CD4-positive, alpha-beta T cell treated with Interferon alpha-2 for 1 hour (primary cell): ENCODE measurements around the gene AKAP17A.
"Not testable (repeated sequence)": the region's sequence is repeated elsewhere in the genome, so short reads cannot be mapped to it uniquely, and the experiment has no call there.

Source experiments
- DNase-seq, 2 donors: peaks; one replicate each; pipeline ENCODE4 v3.0.0-alpha.2; 2020 to 2022

The AKAP17A gene

DNA sequence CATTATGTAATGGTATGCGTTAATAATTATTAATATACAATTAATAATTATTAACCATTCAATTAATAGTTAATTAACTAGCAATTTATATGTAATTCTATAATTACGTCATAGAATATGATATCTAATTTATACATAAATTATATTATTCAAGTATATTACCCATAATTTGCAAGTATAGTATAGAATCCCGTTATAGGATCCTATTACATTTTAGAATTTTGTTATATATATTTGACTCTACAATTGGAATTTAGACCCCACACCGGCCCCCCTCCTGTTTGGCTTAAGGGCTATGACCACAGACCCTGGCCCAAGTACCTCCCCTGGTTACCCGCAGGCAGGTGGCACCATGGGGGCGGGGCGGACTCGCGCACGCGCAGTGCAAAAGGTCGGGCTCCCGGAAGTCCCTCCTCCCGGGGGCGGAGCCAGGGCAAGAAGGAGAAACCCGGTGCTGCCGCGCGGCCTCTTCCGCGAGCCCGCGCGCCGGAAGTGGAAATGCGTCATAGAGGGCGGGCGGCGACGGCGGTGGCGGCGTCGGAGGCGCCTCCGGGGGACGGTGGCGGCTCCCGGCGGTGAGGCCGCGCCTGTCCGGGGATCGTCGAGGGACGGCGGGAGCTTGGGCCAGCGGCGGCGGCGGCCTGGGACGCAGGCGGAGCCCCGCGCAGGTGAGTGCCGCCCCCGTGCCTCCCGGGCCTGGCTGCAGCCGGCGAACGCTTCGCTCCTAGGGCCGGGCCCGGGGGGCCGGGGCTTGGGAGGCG, at the start of gene AKAP17A:
AKAP17A (plus strand) TSS at position 503 of the 761 bp plus-strand sequence. CDS start 1,859 bp downstream, outside the sequence.
- DNase-seq = peak; percentile 97 to 98

DNA sequence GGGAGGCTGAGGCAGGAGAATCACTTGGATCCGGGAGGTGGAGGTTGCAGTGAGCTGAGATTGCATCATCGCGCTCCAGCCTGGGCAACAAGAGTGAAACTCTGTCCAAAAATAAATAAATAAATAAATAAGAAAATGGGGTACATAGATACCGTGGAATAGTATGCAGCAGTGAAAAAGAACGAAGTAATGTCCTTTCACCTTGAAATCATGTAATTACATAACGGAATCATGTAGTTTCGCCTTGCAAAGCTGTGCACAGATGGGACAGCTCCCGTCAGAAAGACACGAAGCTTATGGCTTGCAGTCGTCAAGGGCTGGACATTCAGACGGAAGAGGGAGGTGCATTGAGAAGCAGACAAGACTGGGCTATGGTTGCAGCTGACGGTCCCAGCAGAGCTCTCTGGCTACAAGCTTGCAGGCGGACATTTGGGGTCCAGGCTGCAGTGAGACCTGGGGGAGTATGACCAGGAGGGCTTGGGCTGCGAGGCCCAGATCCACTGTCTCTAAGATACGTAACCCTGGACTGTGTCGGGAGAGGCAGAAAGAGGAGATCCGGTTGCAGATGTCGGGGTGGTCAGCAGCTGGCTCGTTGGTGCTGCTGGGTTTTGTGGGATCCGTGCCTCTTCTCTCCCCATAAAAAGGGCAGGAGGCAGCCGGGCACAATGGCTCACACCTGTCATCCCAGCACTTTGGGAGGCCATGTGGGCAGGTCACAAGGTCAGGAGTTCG, 48.2 kb upstream of the AKAP17A start:
- DNase-seq = no peak

DNA sequence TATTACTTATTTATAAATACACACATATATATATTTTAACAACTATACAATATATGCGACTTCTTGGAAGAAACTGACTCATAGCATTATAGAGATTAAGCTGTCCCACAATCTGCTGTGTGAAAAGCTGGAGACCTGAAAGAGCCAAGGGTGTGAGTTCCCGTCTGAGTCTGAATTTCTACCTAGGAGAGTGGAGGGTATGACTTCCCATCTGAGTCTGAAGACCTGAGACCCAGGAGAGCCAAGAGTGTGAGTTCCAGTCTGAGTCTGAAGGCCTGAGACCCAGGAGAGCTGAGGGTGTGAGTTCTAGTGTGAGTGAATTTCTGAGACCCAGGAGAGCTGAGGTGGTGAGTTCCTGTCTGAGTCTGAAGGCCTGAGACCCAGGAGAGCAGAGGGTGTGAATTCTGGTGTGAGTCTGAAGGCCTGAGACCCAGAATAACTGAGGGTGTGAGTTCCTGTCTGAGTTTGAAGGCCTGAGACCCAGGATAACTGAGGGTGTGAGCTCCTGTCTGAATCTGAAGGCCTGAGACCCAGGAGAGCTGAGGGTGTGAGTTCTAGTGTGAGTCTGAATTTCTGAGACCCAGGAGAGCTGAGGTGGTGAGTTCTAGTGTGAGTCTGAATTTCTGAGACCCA, 45.5 kb upstream of the AKAP17A start:
- DNase-seq = no peak

DNA sequence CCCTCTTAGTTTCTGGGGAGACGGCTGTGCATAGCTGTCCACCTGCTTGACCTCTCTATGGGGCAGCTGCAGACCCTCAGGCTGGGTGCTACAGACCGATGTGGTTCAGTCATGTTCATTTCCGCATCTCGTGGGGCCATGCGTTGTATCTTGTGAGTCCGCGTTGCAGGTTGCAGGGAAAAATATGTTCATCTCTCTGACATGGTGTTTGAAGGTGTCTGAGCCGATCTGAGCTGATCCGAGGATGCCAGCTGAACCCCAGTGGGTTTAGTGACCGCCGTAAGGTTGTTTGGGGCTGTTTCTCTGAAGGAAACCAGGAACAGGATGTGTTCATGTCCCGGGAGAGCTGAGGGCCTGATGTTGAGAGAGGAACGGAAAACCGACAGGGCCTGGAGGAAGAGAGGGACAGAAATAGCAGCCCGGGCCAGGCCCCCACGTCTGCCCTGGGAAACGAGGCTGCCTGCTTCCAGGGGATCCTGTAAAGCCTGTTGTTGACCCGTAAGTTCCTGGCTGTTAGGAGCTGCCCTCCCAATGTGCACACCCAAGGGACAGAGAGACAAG, 44.6 kb upstream of the AKAP17A start:
- no peak for DNase-seq

GRCh38 chrX:1551959-1552546, 39.4 kb upstream of the AKAP17A start:
- no peak for DNase-seq

DNA sequence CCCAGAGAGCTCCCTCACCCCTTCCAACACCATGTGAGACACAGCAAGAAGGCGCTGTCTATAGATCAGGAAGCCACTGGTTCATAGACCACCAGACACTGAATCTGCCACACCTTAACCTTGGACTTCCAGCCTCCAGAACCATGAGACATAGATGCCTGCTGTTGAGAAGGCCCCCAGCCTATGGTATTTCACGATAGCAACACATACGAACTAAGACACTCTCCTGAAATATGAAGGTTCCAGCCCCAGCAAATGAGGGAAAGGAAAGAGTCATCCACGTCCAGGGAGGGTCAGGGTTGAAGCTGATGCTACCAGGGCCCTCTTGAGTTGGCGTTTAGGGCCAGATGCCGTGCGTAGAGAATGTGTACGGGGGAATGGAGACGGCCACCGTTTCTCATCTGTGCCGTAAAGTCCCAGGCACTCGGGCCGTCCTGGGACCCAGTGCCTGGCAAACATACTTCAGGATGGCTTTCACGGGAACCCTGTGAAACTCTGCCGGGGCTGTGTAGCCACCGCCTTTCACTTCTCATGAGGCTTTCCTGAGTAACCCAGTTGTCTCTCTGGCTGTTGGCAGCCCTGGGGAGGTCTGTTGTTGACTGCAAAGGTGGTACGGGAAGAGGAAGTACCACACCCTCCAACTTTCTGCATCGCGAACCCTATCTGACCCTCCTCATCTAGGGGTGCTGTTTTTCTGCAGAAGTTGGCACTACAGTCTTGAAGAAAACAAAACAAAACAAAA, 36.8 kb upstream of the AKAP17A start:
- DNase-seq = peak; percentile 81 to 83

GRCh38 chrX:1555370-1555769, 36.0 kb upstream of the AKAP17A start:
- DNase-seq = no peak

- DNase-seq = not testable (repeated sequence)
Measured at GRCh38 chrX:1557442-1557841, 34.0 kb upstream of the AKAP17A start.

GRCh38 chrX:1558761-1559468, 32.5 kb upstream of the AKAP17A start:
- DNase-seq = no peak

GRCh38 chrX:1561164-1561563, 30.2 kb upstream of the AKAP17A start:
- no peak for DNase-seq

DNA sequence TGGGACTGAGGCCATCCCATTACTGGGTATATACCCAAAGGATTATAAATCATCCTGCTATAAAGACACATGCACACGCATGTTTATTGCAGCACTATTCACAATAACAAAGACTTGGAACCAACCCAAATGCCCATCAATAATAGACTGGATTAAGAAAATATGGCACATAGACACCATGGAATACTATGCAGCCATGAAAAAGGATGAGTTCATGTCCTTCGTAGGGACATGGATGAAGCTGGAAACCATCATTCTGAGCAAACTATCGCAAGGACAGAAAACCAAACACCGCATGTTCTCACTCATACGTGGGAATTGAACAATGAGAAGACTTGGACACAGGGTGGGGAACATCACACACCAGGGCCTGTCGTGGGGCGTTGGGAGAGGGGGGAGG, 27.3 kb upstream of the AKAP17A start:
- not testable (repeated sequence) for DNase-seq

DNA sequence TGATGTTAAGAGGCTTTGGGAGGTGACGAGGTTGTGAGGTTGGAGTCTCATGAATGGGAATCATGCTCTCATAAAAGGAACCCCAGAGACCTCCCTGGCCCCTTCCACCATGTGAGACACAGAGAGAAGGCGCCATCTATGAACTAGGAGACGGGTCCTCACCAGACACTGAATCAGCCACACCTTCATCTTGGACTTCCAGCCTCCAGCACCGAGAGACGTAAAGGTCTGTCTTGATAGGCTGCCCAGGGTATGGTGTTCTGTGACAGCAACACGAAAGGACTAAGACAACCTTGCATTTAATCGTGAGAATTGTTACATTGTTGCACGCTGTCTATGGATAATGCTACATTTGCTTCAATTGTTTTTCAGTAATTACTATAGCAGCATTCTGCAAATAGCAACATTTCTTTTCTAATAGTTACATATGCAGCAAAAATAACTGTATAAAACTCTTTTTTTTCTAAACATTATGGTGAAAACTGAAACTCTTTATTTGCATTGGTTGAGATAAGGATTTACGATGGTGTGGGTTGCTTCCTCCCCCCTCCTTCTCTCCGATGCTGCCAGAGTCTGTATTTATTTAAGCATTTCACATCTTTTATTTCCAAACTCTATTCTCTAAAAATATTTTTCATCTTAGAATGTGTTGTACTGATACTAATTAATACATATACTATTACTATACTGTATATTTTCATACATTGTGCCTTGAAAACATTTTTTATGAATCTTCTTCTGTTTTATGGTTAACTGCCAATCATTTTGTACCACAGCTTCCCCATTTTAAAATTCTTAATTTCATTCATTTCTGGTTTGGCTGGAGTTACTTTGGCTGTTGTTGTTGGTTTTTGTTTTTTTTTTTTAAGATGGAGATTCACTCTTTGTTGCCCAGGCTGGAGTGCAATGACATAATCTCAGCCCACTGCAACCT, 26.4 kb upstream of the AKAP17A start:
- DNase-seq = no peak

DNA sequence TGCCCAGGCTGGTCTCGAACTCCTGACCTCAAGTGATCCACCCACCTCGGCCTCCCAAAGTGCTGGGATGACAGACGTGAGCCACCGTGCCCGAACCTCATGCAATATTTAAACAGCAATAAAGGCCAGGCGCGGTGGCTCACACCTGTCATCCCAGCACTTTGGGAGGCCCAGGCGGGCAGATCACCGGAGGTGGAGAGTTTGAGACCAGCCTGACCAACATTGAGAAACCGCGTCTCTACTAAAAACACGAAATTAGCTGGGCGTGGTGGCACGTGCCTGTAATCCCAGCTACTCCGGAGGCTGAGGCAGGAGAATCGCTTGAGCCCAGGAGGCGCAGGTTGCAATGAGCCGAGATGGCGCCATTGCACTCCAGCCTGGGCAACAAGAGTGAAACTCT, 17.2 kb upstream of the AKAP17A start:
- DNase-seq = not testable (repeated sequence)

DNA sequence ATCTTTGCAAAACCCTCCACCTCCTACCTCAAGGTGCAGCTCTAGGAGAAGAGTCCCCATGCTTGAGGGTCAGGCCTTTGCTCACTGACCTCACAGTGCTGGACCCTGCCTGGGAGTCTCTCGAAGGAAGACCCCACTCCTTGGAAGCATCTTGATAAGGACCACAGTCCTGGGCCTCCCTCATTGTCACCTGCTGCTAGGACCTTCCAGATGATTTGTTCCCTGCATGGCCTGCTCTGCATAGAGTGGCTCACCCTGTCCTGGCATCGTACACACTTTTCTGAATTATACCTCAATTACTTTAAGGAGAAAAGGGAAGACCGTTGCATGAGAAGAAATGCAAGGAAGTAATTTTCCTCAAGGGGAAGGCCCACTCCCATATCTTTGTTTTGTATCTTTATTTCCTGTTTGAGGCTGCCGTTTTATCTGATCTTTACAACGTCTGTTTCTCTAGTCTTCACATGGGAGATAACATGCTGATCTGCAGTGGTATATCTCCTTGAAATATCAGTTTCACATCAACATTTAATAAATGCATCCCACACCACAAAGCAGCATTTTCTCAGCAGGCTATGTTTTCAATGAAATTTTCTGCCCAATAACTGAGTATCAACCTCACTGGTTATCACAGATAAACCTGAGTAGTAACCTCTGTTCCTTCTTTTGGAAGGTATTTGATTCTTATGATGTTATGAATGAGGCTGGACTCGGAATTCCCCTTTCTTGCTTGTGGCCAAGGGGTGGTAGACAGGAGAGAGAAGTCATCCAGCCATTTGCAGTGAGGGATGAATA, 15.0 kb upstream of the AKAP17A start:
- peak in 1 of 2 donors; percentile 51 for DNase-seq

GRCh38 chrX:1577845-1578244, 13.6 kb upstream of the AKAP17A start:
- no peak for DNase-seq

DNA sequence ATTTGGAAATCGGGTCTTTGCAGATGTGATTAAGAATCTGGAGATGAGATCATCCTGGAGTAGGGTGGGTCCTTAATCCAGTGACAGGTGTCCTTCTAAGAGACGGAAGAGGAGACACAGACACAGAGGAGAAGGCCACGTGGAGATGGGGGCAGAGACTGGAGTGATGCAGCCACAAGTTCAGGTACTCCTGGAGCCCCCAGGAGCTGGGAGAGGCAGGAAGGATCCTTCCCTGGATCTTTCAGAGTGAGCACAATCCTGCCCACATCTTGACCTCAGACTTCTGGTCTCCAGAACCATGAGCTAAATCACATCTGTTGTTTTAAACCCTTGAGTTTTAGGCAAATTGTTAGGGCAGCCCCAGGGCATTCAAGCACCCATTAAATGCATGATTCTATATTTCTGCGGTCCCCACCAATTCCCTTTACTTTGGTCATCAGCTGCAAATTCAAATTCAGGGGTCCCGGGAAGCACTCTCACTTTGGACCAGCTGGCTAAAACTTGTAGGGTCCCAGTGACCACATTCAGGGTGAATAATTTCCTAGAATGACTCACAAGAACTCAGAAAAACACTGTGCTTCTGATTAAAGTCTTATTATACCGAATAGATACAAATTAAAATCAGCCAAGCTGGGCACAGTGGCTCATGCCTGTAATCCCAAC, 12.8 kb upstream of the AKAP17A start:
- DNase-seq = no peak

GRCh38 chrX:1581132-1581531, 10.3 kb upstream of the AKAP17A start:
- DNase-seq = peak; percentile 77 to 82

- peak; percentile 31 to 72 for DNase-seq
Measured at GRCh38 chrX:1582686-1583437, 8.5 kb upstream of the AKAP17A start.
